HG03108 (cell line): ENCODE data around the gene GULP1.
"Not testable (repeated sequence)": the region's sequence is repeated elsewhere in the genome, so short reads cannot be mapped to it uniquely, and the experiment has no call there.

Source experiments
- ATAC-seq: cut with Tn5 transposase; IDR thresholded peaks from one replicate; pipeline ENCODE4 v1.9.1; 2021; ENCODE audit warnings: moderate library complexity; ENCODE audit not compliant: unreplicated experiment

The GULP1 gene, protein sequence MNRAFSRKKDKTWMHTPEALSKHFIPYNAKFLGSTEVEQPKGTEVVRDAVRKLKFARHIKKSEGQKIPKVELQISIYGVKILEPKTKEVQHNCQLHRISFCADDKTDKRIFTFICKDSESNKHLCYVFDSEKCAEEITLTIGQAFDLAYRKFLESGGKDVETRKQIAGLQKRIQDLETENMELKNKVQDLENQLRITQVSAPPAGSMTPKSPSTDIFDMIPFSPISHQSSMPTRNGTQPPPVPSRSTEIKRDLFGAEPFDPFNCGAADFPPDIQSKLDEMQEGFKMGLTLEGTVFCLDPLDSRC

DNA sequence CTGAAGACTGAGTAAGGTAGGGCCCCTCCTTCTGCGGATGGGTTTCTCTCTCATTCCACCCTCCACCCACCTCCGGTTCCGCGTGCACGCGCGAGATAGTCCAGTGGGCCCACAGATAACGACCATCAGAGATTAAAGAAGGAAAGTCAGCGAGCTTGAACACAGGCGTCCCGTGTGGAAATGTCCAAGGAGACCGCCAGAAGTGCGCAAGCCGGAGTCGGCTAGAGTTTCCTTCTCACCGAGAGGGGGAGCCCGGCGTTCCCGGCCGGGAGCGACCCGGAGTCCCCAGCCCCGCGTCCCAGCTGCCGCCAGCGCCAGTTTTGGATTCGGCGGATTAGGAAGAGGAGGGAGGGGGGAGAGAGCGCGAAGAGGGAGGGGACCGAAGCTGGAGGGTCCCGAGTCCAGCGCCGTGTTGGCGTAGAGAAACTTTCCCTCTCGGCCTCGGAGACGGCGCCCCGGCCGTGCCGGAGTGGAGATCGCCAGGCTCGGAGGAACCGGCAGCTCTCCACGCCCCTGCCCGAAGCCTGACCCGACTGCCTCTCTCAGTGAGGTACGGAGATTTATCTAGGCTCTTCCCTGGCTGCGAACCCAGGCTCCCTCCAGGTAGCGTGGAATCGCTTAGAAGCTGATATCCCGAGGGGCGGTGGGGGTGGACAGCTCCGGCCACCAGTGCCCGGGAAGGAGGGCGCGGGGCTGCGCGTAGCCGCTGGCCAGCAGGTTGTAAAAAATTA, at the start of gene GULP1:
Gene GULP1 (plus strand): TSS at position 258 of the 731 bp plus-strand sequence. CDS start 185,829 bp downstream, outside the sequence.
- no peak for ATAC-seq

DNA sequence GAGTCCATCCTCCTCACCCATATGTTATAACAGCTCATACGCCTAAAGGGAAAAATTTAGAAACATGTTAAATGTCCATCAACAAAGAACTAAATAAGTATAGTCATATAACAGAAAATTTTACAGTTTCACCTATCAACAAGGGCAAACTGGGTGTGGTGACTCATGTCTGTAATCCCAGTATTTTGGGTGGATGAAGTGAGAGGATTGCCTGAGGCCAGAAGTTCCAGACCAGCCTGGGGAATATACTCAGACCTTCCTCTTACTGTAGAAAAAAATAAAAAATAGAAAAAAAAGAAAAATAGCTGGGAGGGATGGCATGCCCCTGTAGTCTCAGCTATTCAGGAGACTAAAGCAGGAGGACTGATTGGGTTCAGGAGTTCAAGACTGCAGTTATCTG, 48.3 kb upstream of the GULP1 start:
- ATAC-seq = no peak

DNA sequence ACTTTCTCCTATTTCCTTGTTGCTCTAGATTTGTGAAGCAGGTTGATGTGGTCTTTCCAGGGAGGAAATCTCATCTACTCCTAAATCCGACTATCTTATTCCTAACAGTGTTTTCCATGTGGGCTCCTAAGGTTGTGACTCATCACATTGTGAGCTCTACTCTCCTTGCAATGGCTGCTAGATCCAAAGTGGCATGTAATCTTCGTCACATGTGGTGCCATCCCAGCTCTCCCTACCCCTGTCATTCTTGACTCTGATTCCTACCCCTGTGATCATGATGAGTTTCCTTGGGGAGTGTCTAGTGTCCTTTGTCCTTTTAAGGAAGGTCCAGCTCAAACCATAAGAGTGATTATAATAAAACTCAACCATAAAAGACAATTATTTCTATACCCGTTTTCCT, 47.3 kb upstream of the GULP1 start:
- ATAC-seq = no peak

DNA sequence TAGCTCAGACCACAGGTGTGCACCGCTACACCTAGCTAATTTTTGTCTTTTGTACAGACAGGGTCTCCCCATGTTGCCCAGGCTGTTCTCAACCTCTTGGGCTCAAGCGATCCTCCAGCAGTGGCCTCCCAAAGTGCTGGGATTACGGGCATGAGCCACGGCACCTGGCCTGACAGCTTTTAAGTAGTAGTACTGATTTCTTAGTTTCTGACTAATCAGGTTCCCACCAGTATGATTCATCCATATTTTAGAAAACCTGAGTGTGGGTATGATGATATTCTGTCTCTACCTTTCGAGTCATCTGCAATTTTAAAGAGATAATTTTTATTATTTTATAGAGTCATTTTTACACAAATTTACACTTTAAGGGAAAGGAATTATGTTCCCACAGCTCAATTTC, 46.4 kb upstream of the GULP1 start:
- ATAC-seq = no peak

DNA sequence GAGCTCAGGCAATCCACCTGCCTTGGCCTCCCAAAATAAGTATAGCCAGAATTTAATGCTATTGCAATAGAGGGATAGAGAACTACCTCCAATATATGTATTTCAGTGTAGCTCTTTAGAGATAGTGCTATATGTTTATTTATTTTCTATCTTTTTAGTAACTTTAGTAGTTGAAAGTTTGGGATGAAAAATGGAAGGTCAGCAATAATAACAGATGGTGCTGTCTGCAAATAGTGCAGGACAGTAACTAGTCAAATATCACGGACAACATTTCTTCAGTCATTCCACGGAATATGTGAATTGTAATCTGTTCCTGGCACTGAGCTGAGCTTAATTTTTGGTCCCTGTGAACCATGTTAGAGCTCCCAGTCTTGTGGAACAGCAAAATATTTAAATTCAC, 43.2 kb upstream of the GULP1 start:
- ATAC-seq = no peak

DNA sequence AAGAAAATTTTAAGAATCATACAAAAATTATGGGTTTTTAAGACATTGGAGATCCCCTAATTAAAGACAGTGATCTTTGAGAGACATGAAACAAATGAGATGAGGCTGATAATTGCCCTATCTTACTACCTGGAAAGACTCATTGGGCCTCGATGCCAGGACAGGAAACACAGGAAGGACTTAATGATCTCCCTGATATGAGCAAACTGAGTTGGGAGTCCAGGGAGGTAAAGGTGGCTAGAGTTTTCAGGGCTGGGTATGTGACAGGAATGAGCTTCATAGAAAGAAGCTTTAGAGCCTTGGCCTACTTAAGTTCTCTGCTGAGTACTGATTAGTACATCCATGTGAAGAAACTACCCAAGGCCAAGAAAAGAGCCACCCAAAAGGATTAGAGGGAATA, 40.6 kb upstream of the GULP1 start:
- ATAC-seq = no peak

DNA sequence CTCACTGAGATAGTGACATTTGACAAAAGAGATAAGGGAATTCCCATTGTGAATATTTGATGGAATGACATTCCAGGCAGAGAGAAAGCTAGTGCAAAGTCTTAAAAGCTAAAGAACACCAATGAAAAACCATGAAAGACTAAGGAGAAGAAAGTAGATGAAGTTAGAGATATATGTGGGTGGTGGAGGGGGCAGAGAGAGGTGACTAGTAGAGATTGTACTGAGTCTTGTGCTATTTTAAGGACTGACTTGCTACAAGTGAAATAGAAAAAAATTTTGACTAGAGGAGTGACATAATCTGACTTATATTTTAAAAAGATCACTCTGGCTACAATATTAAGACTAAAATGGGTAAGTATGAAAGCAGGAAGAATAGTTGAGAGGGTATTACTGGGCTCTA, 35.3 kb upstream of the GULP1 start:
- ATAC-seq = no peak

DNA sequence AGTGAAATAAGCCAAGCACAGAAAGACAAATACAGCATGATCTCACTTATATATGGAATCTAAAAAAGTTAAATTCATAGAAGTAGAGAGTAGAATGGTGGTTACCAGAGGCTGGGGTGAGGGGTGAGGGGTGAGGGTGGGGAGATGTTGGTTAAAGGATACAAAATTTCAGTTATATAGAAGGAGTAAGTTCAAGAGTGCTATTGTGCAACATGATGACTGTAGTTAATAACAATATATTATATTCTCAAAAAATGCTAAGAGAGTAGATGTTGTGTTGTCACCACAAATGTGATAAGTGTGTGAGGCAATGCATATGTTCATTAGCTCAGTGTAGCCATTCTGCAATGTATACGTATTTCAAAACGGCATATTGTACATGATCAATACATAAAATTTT, 26.4 kb upstream of the GULP1 start:
- no peak for ATAC-seq

DNA sequence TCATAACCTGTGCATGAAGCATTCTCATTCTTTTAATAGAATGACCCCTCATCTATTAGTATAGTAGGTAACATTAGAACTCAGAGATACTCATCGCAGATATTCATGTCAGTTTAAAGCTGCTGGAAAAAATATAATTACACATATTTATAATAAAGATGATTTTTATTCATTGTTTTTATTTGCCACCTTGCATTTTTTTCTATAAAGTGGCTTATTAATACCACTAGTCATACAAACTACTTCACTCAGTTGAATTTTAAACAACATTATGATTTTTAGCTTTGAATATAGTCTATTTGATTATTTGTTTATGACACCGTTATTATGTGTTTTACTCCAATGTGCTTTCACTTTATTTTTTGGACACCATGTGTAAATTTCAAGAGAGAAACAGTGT, 23.9 kb upstream of the GULP1 start:
- no peak for ATAC-seq

DNA sequence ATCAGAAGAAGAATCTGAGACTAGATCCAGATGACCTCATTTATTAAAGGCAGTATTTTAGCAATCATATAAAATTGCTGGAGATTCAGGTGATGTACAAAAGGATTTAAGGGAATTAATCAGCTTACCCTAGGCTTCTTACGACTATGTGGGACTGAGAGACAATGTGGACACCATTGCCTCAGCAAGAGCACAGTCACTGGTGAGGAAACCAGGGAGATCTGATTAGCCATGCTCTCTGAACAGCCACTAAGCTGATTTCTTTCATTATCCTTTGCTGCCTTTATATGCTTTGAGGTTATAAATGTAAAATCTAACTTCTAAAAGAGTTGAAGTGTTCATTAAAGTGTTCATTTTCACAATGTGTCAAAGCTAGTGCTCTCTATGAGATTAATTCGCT, 22.7 kb upstream of the GULP1 start:
- ATAC-seq = no peak

DNA sequence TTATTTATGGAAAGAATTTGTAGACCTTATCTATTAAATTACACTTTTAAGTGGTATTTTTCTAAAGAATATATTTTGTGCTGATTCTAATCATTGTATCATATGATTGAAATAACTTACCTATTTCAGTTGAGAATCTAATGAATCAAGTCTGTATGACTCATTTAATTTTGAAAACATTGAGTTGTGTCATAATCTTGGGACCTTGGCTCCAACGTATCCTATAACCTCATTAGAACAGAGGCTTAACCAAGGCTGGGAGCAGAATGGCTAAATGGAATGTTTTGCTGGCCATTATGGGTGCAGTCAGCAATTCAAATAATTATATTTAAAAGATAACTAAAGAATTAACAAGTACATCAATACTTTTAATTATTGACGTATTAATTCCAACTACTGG, 19.6 kb upstream of the GULP1 start:
- no peak for ATAC-seq

DNA sequence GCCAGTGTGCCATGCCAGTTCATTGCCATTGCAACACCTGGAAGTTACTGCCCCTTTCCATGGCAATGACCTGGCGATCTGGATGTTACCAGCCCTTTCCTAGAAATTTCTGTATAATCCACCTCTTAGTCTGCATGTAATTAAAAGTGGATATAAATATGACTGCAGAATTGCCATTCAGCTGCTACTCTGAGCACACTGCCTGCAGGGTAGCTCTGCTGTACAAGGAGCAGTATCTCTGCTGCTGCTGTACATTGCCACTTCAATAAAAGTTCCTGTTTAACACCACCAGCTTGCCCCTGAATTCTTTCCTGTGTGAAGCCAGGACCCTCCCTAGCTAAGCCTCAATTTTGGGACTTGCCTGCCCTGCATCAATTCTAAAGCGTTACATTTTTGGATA, 17.4 kb upstream of the GULP1 start:
- no peak for ATAC-seq

DNA sequence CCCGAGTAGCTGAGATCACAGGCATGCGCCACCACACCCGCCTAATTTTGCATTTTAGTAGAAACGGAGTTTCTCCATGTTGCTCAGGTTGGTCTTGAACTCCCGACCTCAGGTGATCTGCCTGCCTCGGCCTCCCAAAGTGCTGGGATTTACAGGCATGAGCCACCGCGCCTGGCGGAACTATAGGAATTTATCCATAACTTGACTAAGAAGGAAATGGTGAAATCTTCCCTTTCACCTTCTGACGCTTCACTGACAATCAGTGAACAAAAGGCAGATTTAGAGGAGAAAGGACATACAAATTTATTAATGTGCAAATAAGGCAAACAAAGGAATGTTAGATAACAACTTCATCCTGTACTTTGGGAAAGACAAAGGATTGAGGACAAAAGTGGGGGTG, 15.4 kb upstream of the GULP1 start:
- ATAC-seq = no peak

DNA sequence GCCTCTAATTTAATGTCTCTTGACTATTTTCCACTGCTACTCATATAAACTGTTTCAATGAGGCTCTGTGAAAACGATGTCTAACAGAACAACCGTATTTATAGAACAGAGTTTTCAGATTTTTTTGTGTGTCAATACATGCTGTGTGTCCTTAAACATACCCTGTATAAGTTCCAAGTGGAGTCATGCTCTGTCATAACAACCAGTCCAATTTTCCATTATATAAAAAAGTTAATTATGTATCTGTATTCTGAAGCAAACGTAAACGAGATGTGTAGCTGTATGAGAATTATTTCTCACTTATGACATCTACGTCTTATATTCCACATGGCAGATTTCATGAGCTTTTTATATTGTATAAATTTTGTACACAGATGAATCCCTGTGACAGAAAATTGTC, 13.9 kb upstream of the GULP1 start:
- no peak for ATAC-seq

DNA sequence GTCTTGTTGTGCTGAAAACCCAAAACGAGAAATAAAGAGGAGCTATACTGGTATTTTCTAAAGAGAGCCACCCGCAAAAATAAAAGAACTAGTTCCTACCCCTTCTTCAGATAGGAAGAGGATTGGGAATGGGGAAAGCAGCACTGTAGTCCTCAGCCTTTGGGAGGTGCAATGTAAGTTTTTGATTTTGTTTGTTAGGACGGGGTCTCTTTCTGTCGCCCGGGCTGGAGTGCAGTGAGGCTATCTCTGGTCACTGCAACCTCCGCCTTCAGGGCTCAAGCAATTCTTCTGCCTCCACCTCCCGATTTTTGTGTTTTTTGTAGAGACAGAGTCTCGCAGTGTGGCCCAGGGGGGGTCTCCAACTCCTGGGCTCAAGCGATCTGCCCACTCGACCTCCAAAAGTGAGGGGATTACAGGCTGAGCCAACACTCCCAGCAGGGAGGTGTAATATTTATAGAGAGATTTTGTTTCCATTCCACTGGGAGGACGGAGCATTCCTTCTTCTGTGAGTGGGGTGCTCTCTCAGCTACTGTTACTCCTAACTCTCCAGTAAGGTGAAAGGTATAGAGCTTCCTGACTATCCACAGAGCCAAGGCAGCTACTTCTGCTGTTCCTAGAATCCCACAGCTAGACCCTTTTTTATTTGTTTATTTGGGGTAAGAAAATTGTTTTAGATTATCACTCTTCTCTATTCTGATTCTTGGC, 13.1 kb upstream of the GULP1 start:
- ATAC-seq = no peak

DNA sequence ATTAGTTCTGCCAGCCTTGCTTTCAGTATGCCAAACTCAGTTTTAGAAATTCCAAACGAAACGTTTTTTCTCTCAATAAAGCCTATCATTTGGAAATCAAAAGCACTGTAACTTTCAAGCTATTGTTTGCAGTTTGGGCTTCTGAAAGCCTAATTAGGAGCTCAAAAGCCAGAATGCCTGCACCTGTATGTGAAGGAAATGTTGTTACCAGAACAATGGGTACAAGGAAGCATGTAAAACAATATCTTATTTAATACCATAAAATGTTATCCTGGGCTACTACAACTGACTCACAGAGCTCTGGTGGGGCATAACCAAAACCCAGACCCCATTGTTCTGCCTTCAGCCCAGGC, 12.6 kb upstream of the GULP1 start:
- ATAC-seq = no peak

DNA sequence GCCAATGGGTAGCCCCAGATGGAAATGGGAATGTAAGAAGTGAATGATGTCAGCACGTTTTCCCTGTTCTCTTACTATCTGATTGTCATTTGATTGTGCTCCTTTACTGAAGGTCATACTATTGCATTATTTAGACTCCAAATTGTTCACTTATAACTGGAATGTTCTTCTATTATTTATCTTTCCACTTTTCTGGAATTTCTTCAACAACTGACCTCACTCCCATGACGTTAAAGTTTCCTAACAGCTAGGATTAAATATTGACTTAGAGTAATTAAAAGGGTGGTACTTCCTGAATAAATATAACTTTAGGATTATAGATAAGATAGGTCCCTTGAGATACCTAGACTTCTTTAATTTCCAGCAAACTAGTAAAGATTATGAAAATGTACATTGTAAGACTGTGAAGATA, 10.9 kb upstream of the GULP1 start:
- no peak for ATAC-seq

DNA sequence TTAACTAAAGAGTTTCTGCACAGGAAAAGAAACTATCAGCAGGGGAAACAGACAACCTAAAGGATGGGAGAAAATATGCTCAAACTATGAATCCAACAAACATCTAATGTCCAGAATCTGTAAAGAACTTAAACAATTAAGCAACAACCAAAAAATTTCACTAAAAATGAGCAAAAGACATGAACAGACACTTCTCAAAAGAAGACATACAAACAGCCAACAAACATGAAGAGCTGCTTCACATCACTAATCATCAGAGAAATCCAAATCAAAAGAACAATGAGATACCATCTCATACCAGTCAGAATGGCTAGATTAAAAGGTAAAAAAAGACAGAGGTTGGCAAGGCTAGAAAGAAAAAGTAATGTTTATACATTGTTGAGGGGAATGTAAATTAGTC, 8.8 kb upstream of the GULP1 start:
- no peak for ATAC-seq

DNA sequence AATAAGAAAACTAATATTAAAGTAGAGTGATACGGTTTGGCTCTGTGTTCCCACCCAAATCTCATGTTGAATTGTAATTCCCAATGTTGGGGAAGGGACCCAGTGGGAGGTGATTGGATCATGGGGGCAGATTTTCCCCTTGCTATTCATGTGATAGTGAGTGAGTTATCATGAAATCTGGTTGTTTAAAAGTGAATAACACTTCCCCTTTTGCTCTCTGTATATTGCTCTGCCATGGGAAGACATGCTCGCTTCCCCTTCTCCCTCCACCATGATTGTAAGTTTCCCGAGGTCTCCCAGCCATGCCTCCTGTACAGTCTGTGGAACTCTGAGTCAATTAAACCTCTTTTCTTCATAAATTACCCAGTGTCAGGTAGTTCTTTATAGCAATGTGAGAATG, 7.4 kb upstream of the GULP1 start:
- ATAC-seq = not testable (repeated sequence)

DNA sequence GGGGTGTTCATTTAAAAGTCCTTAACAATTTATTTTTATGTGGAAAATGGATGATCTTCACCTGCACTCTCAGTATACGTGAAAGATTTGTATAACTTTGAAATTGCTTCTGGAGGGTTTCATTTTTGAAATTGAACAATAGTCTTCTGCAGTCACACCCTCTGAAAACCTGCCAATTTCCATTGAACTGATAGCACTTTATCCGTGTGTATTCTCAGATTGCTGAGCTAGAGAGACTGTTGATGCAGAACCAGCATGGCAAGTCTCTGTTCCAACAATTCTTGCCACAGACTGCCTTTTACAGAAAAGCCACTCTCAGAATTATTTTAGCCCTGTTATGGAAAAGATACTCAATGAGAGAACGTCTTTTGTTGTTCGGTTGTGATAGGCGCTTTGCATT, 6.6 kb upstream of the GULP1 start:
- no peak for ATAC-seq

DNA sequence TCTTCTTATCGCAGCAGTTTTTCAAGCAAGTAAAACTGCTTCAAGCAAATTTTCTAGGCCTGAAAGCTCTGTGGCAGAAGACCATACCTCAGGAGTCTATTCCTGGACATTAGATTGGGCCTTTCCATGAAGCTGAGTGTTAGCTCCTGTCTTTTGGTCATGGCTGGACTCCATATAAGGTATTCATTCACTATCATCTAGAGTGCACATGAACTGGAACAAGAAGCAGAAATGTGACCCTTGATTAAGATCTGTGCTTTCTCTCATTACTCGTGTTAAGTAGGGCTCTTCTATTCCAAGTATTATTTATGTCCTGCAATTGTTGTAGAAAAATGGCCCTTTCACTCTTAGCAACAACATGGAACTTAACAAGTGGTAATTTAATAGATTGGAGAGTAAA, 5.9 kb upstream of the GULP1 start:
- no peak for ATAC-seq

DNA sequence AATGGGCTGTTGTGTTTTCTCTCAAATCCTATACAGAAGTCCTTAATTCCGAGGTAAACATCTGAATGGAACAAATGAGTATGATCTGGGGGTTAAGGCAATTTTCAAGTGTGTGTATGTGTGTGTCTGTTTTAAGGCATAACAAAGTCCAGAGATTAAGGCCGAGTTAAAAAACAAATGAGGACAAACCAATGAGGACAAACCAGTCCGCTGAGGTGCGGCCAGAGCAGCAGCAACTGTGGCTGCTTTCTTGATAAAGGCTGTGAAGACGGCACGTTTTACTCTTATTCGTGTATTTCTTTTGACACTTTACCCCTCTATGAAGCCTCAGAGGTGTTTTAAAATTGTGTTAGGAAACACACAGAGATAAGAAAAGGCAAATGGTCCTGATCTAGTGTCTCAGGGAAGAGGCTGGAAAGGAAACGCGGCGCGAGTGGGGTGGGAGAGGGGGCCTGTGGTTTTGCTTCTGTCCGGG, 495 bp upstream of the GULP1 start:
- ATAC-seq = no peak
